Measurements from ENCODE around the gene STX8.

DNA sequence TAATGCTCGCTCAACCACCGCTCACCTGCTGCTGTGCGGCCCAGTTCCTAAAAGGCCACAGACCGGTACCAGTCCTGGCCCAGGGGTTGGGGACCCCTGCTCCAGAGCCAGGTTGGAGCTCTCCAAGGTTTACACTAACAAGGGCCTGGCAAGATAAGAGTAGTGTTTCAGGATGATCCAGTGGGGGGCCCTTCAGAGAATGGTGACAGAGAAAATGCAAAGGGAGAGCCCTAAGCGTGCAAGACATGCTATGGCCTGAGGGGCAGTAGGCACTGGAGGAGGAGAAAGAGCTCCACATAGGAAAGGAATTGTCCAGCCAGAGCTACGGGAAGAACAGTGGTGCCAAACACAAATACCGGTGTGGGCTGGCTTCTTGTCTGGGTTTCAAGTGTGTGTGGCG is 233.4 kb downstream of the STX8 start:
- TF ChIP-seq TAF1 (IDR thresholded peaks at IDR 0.05; ENCODE audit: borderline replicate concordance, low read depth, low read length): no peak
- TF ChIP-seq POLR2A (IDR thresholded peaks at IDR 0.05; ENCODE audit: low read depth, low read length): no peak

Measured in GM12892 (cell line).